Activated CD4-positive, alpha-beta memory T cell treated with anti-CD3 and anti-CD28 coated beads, Interleukin-2, amount 10 ng/mL, durations not matched to agents 7 days and 5 days (primary cell): ENCODE measurements around the gene IYD. TPM values are rescaled to one million over a fixed set of nuclear protein-coding genes. Genes with fewer than 3 reads are reported as not detected.

Experiments used
- CTCF ChIA-PET: fragments of 350-600 bp; sonication (Branson Sonifier 250); formaldehyde crosslinking; loops from one replicate; lab custom pipeline; 2021; ENCODE audit warnings: antibody characterized with exemption, inconsistent platforms; lab: Charles Lee
- POLR2A ChIA-PET: fragments of 350-600 bp; sonication (Branson Sonifier 250); formaldehyde crosslinking; loops from one replicate; lab custom pipeline; 2021; ENCODE audit warnings: antibody characterized with exemption; lab: Charles Lee
- DNase-seq: peaks from one replicate; pipeline ENCODE4 v3.0.0-alpha.2; 2020
- H3K27ac Mint-ChIP-seq: one replicate; pipeline ENCODE4 v1.8.0; 2021; ENCODE audit warnings: mild to moderate bottlenecking, mixed read lengths
- H3K27me3 Mint-ChIP-seq: one replicate; pipeline ENCODE4 v1.8.0; 2021; ENCODE audit warnings: mixed read lengths
- H3K36me3 Mint-ChIP-seq: one replicate; pipeline ENCODE4 v1.8.0; 2021; ENCODE audit warnings: low read depth, mixed read lengths
- H3K4me1 Mint-ChIP-seq: one replicate; pipeline ENCODE4 v1.8.0; 2021; ENCODE audit warnings: mixed read lengths
- H3K4me3 Mint-ChIP-seq: one replicate; pipeline ENCODE4 v1.8.0; 2021; ENCODE audit warnings: mild to moderate bottlenecking, mixed read lengths
- H3K9me3 Mint-ChIP-seq: one replicate; pipeline ENCODE4 v1.8.0; 2021; ENCODE audit warnings: mixed read lengths
- total RNA-seq, 2 experiments: library from RNA; stranded (reverse); gene quantifications; one replicate each; pipeline ENCODE4 v1.2.3, GENCODE V29; 2021

Gene IYD
- total RNA-seq, 2 experiments from 2014 or later: not detected

DNA sequence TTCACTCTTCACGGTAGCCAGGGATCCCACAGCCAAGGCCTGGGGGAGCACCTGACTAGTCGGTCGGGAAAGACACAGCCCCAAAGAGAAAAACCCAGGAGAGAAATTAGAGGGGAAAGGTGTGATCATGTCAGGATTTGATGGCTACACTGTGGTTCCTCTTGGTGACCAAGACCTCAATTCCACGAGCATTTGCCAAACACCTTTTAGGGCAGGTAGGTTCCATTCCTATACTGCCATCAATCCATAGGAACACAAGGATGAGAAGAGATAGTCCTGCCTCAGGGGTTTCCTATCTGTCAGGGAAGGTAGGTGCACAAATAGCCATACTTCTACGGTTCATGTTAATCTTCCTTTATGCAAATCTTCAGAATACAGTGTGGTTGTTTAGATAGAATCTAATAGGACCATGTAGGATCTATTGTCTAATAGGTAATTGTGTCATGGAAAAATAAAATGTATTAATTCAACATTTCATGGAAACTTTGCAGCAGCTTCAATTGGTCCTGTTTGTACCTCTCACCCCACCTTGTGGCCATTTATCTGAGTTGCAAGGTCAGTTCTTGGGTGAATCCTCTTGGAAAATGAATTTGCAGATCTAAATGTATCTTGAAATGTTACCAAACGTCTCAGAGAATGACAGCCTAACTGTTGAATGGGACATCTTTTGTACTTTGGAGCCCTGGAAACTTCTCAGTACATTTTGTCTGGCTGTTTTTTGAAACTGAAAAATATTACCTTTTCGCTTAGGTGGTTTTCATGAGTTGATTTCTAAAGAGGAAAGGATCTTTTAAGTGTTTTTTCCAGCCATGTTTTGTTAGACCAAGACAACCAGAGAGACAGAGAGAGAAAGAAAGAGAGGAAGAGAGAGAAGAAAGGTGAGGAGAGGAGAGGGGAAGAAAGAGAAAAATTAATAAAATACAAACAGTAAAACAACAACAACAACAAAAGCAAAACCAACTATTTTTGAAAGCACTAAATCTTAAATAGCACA lies 33.7 kb upstream of the IYD start:
- H3K4me3 Mint-ChIP-seq: no peak overlapping the region
- H3K27ac Mint-ChIP-seq: no peak overlapping the region
- no peaks in the 10 kb centered on the region for H3K36me3 Mint-ChIP-seq
- H3K4me1 Mint-ChIP-seq: no peaks in the 10 kb centered on the region
- peak; percentile 32 for DNase-seq
- no peaks in the 10 kb centered on the region for H3K9me3 Mint-ChIP-seq
- ChIA-PET CTCF (interaction anchor here (0.6 to 1.4 kb wide), 3 partner anchors 254 to 400 kb away, joined by 3 to 10 read pairs (median 3); no protein-coding TSS in a partner anchor), POLR2A (interaction anchor here (1.6 kb wide), 1 partner anchor 255 kb away, joined by 4 read pairs; no protein-coding TSS in a partner anchor)
- H3K27me3 Mint-ChIP-seq: peaks cover 4% of the 10 kb centered on the region

DNA sequence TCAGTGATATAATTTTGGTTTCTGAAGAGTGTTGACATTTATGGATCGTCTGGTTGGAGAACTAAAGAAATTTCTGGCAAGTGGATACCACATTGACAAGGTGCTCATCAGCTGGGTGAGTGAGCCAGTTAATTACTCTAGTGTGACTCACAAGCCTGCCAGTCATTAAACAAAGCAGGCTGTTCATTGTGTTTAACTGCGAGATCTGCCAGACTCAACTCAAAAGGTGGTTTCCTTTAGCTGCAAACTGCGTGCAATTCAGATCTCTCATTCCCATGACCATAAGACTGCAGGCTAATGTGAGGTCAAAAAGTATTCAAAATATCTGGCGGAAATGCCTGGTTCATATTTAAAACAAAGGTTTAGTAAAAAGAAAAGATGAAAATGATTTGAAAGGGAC lies 32.5 kb upstream of the IYD start:
- Mint-ChIP-seq H3K36me3 (no peaks in the 10 kb centered on the region), H3K27ac (no peak overlapping the region), H3K4me3 (no peak overlapping the region), H3K9me3 (no peaks in the 10 kb centered on the region), H3K4me1 (no peaks in the 10 kb centered on the region), H3K27me3 (peaks cover 6% of the 10 kb centered on the region)
- POLR2A ChIA-PET: no interaction called here
- CTCF ChIA-PET: interaction anchor here (1.1 to 2.1 kb wide), 4 partner anchors 59 to 265 kb away, joined by 3 to 8 read pairs (median 6); no protein-coding TSS in a partner anchor
- DNase-seq: no peak

DNA sequence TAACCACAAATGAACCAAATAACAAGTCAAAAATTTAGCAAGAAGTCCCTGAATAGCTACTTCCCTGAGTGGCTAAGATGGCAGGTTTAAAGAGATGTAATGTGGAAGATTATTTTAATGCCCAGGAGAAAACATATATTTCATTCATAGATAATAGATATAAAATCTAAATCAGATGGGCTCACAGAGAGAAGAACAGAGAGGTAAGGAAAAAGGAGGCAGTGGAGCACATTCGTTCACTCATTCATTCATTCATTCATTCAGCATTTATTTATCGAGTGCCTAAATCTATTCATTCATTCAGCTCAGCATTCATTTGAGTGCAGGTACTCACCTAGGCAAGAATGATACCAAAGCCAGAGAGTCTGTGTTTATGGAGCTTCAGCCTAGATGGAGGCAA lies 32.1 kb upstream of the IYD start:
- H3K27me3 Mint-ChIP-seq: peaks cover 7% of the 10 kb centered on the region
- H3K27ac Mint-ChIP-seq: no peak overlapping the region
- H3K4me3 Mint-ChIP-seq: no peak overlapping the region
- no peaks in the 10 kb centered on the region for H3K4me1 Mint-ChIP-seq
- H3K9me3 Mint-ChIP-seq: no peaks in the 10 kb centered on the region
- POLR2A ChIA-PET: no interaction called here
- DNase-seq: no peak
- CTCF ChIA-PET: interaction anchor here (0.6 to 2.1 kb wide), 5 partner anchors 59 to 266 kb away, joined by 3 to 8 read pairs (median 5); no protein-coding TSS in a partner anchor
- no peaks in the 10 kb centered on the region for H3K36me3 Mint-ChIP-seq

GRCh38 chr6:150342126-150342525 lies 26.7 kb upstream of the IYD start:
- POLR2A ChIA-PET: no interaction called here
- no peaks in the 10 kb centered on the region for H3K36me3 Mint-ChIP-seq
- CTCF ChIA-PET: interaction anchor here (1.1 to 2.3 kb wide), 4 partner anchors 53 to 476 kb away, joined by 3 to 10 read pairs (median 4); no protein-coding TSS in a partner anchor
- peaks cover 12% of the 10 kb centered on the region for H3K27me3 Mint-ChIP-seq
- no peak for DNase-seq
- no peak overlapping the region for H3K4me3 Mint-ChIP-seq
- H3K9me3 Mint-ChIP-seq: no peaks in the 10 kb centered on the region
- H3K27ac Mint-ChIP-seq: no peak overlapping the region
- H3K4me1 Mint-ChIP-seq: no peaks in the 10 kb centered on the region

DNA sequence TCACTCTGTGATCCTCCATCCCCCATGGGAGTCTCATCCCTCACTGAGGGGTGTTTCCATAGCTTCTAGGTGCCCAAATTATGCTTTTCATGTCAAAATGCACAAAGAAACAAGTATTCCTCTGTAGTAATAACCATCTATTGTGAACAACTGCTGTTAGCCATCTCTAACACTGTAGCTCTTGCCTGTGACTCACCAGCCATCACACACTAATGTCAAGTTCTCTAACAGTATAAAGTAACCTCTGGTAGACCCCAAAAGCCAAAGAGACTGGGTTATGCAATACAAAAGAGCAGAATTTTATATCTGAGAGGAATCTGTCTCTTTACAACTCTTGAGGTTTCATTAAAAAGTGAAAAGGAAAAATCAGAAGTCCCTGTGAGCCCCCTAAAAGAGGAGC lies 25.4 kb upstream of the IYD start:
- no peak for DNase-seq
- no peaks in the 10 kb centered on the region for H3K4me1 Mint-ChIP-seq
- CTCF ChIA-PET: interaction anchor here (1.4 to 2.3 kb wide), 2 partner anchors 52 to 263 kb away, joined by 5 to 10 read pairs; no protein-coding TSS in a partner anchor
- H3K27ac Mint-ChIP-seq: no peak overlapping the region
- H3K4me3 Mint-ChIP-seq: no peak overlapping the region
- no peaks in the 10 kb centered on the region for H3K36me3 Mint-ChIP-seq
- H3K27me3 Mint-ChIP-seq: peaks cover 12% of the 10 kb centered on the region
- POLR2A ChIA-PET: no interaction called here
- H3K9me3 Mint-ChIP-seq: no peaks in the 10 kb centered on the region

DNA sequence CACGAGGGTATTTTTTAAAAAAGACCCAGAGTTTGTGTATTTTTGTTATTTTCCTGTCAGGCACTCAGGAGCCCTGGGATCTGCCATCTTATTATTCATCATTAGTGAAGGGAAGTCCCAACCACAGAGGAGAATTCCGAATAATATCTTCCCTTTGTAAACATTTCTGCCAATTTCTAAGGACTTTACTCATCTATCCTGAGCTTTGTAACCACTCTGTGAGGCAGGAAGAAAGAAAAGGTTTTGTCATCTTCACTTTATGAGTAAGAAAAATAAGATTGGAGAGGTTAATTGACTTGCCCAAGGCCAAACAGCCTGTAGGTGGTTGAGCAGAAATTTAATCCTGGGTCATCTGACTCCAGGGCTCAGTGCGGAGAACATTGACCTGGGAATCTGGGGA lies 23.0 kb upstream of the IYD start:
- H3K27me3 Mint-ChIP-seq: peaks cover 12% of the 10 kb centered on the region
- no peaks in the 10 kb centered on the region for H3K36me3 Mint-ChIP-seq
- no peak overlapping the region for H3K27ac Mint-ChIP-seq
- DNase-seq: no peak
- ChIA-PET CTCF (no interaction called here), POLR2A (no interaction called here)
- H3K4me3 Mint-ChIP-seq: no peak overlapping the region
- H3K9me3 Mint-ChIP-seq: no peaks in the 10 kb centered on the region
- no peaks in the 10 kb centered on the region for H3K4me1 Mint-ChIP-seq

GRCh38 chr6:150346346-150346745 lies 22.5 kb upstream of the IYD start:
- Mint-ChIP-seq H3K27me3 (peaks cover 9% of the 10 kb centered on the region), H3K9me3 (no peaks in the 10 kb centered on the region), H3K4me3 (no peak overlapping the region), H3K36me3 (no peaks in the 10 kb centered on the region), H3K27ac (no peak overlapping the region), H3K4me1 (no peaks in the 10 kb centered on the region)
- ChIA-PET CTCF (no interaction called here), POLR2A (no interaction called here)
- no peak for DNase-seq

- CTCF ChIA-PET: no interaction called here
- POLR2A ChIA-PET: no interaction called here
- Mint-ChIP-seq H3K4me3 (no peak overlapping the region), H3K9me3 (no peaks in the 10 kb centered on the region), H3K27ac (no peak overlapping the region), H3K27me3 (peaks cover 5% of the 10 kb centered on the region), H3K36me3 (no peaks in the 10 kb centered on the region), H3K4me1 (peaks cover 5% of the 10 kb centered on the region)
- DNase-seq: no peak
Measured at GRCh38 chr6:150347845-150348244, 21.0 kb upstream of the IYD start.

DNA sequence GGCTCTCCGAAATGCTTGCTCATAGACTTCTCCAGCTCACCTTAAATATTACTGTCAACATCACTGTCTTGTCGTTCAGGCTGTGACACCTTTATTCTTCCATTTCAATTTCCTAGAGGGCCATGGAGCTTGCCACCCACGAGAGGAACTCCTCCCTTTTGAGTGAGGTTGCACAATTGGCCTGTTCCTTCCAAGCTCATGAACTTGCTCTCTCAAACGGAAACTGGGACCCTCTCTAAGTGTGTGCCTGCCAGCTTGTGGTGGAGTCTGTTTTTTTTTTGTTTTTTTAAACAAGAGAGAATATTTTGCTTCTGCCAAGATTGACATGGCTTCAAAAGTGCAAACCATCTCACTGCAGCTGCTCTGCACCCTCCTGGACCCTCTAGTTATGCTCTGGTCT lies 19.3 kb upstream of the IYD start:
- Mint-ChIP-seq H3K36me3 (no peaks in the 10 kb centered on the region), H3K9me3 (no peaks in the 10 kb centered on the region), H3K27me3 (peaks cover 4% of the 10 kb centered on the region), H3K27ac (no peak overlapping the region), H3K4me1 (peaks cover 5% of the 10 kb centered on the region), H3K4me3 (no peak overlapping the region)
- ChIA-PET CTCF (interaction anchor here (1.9 kb wide), 1 partner anchor 46 kb away, joined by 6 read pairs; no protein-coding TSS in a partner anchor), POLR2A (no interaction called here)
- DNase-seq: no peak

DNA sequence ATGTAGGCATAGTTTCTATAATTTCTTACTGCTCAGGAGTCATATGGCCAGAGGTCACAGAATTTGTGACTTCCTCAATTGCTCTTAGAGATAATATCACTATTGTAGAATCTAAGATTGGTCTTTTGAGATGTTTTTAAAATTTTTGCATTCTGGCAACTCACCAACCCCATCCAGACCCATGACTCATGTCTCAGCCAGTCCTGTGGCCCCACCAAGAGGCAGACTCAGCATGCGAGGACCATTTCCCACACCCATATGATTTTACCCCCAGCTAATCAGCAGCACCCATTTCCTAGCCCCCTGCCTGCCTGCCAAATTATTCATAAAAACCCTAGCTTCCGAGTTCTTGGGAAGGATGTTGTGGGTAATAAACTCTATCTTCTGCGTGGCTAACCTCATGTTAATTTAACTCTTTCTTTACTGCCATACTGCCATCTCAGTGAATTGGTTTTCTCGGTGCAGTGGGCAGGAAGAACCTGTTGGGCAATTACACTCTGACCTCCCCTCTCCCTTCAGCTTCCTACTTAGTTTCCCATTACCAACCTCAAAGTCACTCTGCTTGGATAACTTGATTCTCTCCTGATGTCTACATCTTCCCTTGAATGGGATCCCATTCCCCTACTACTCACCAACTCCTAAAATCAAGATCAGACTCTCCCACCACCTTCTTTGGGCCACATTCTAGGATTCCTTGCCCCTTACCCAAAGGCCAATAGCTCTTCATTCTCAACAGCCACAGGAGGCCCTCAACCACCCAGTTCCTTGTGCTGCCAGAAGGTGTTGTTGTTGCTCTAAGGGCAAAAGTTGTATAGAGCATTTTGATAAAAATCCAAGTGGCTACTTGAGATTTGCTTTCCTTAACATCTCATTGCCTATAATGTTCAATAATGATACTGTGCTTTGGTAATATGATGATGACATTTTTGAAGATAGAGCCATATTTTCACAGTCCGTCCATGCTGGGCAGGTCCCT lies 16.2 kb upstream of the IYD start:
- peaks cover 5% of the 10 kb centered on the region for H3K4me1 Mint-ChIP-seq
- no peaks in the 10 kb centered on the region for H3K36me3 Mint-ChIP-seq
- POLR2A ChIA-PET: no interaction called here
- H3K4me3 Mint-ChIP-seq: no peak overlapping the region
- H3K9me3 Mint-ChIP-seq: no peaks in the 10 kb centered on the region
- H3K27me3 Mint-ChIP-seq: peaks cover 10% of the 10 kb centered on the region
- no peak overlapping the region for H3K27ac Mint-ChIP-seq
- CTCF ChIA-PET: no interaction called here
- DNase-seq: no peak

- Mint-ChIP-seq H3K27ac (no peak overlapping the region), H3K36me3 (no peaks in the 10 kb centered on the region), H3K4me1 (peaks cover 5% of the 10 kb centered on the region), H3K4me3 (no peak overlapping the region), H3K27me3 (peaks cover 12% of the 10 kb centered on the region), H3K9me3 (no peaks in the 10 kb centered on the region)
- ChIA-PET CTCF (no interaction called here), POLR2A (no interaction called here)
- DNase-seq: no peak
Measured at GRCh38 chr6:150353445-150353844, 15.4 kb upstream of the IYD start.

DNA sequence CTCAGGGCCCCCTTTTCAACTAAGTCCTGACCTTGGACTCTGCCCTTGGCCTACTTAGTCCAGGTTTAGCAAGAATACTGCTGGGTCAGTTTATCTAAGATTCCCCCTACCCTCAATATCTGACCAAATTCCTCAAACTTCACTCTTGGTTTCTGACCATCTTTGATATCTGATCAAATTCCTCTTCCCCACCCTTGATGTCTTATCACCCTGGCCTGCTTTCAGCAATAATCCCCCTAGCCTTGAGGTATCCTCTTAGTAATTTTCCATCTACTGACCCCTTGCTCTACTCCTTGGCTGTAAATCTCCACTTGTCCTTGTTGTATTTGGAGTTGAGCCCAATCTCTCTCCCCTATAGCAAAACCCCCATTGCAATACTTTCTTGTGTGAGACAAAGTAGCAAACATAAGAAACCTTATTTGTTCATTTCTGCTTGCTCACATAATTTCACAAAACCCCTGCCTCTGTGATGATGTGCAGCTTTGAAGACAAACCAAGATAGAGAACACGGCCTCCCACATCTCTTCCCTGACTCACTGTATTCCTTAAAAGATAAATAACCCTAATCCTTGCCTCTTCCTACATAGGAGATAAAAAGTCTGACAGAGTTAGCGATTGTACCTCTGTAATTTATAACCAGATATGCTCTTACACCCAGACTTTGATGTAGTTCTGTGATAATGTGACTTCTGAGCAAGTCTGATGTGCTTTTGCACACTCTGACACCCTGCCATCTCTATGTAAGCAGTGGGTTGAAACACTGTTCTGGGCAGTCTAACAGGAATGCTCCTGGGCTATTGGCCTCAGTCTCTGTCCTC lies 13.8 kb upstream of the IYD start:
- Mint-ChIP-seq H3K36me3 (no peaks in the 10 kb centered on the region), H3K4me1 (peaks cover 5% of the 10 kb centered on the region), H3K9me3 (no peaks in the 10 kb centered on the region), H3K4me3 (no peak overlapping the region), H3K27me3 (peaks cover 12% of the 10 kb centered on the region), H3K27ac (no peak overlapping the region)
- POLR2A ChIA-PET: no interaction called here
- CTCF ChIA-PET: interaction anchor here (1.0 kb wide), 1 partner anchor 40 kb away, joined by 3 read pairs; no protein-coding TSS in a partner anchor
- no peak for DNase-seq
